Rectal smooth muscle tissue (tissue), 1 donor: Measurements from ENCODE around the gene PSMA5.
"Not testable (repeated sequence)": the region's sequence is repeated elsewhere in the genome, so short reads cannot be mapped to it uniquely, and the experiment has no call there.

Experiments used
- H3K27ac ChIP-seq: one replicate; pipeline ENCODE4 v1.7.0; 2013; ENCODE audit warnings: low read depth, low read length, inconsistent platforms
- H3K27me3 ChIP-seq: one replicate; pipeline ENCODE4 v1.7.0; 2013; ENCODE audit warnings: low read length; ENCODE audit not compliant: control insufficient read depth, insufficient read depth
- H3K36me3 ChIP-seq: one replicate; pipeline ENCODE4 v1.7.0; 2013; ENCODE audit warnings: low read length; ENCODE audit not compliant: control insufficient read depth, insufficient read depth
- H3K4me1 ChIP-seq: one replicate; pipeline ENCODE4 v1.7.0; 2013; ENCODE audit warnings: low read length; ENCODE audit not compliant: control insufficient read depth, insufficient read depth
- H3K4me3 ChIP-seq: one replicate; pipeline ENCODE4 v1.7.0; 2013; ENCODE audit warnings: low read length
- H3K9ac ChIP-seq: one replicate; pipeline ENCODE4 v1.7.0; 2013; ENCODE audit warnings: low read length

Gene PSMA5

GRCh38 chr1:109385417-109385816, 40.8 kb downstream of the PSMA5 start:
- H3K27me3 ChIP-seq = no peaks in the 10 kb centered on the region
- peaks cover 30% of the 10 kb centered on the region for H3K4me1 ChIP-seq
- H3K9ac ChIP-seq = no peak overlapping the region
- no peaks in the 10 kb centered on the region for H3K36me3 ChIP-seq
- H3K4me3 ChIP-seq = no peak overlapping the region
- peak overlapping the region; percentile 4 for H3K27ac ChIP-seq

GRCh38 chr1:109383854-109384253, 42.4 kb downstream of the PSMA5 start:
- Histone ChIP-seq H3K9ac (no peak overlapping the region), H3K36me3 (no peaks in the 10 kb centered on the region), H3K27ac (peak overlapping the region; percentile 30), H3K27me3 (no peaks in the 10 kb centered on the region), H3K4me3 (no peak overlapping the region), H3K4me1 (peaks cover 15% of the 10 kb centered on the region)

- H3K36me3 ChIP-seq = no peaks in the 10 kb centered on the region
- no peak overlapping the region for H3K9ac ChIP-seq
- H3K4me3 ChIP-seq = no peak overlapping the region
- peaks cover 13% of the 10 kb centered on the region for H3K4me1 ChIP-seq
- no peaks in the 10 kb centered on the region for H3K27me3 ChIP-seq
- H3K27ac ChIP-seq = peak overlapping the region; percentile 34
Measured at GRCh38 chr1:109383087-109383779, 43.0 kb downstream of the PSMA5 start.

GRCh38 chr1:109381573-109381972, 44.7 kb downstream of the PSMA5 start:
- no peaks in the 10 kb centered on the region for H3K27me3 ChIP-seq
- no peak overlapping the region for H3K9ac ChIP-seq
- no peaks in the 10 kb centered on the region for H3K36me3 ChIP-seq
- H3K27ac ChIP-seq = no peak overlapping the region
- H3K4me1 ChIP-seq = peaks cover 13% of the 10 kb centered on the region
- H3K4me3 ChIP-seq = no peak overlapping the region

- Histone ChIP-seq H3K9ac (no peak overlapping the region), H3K36me3 (no peaks in the 10 kb centered on the region), H3K27me3 (no peaks in the 10 kb centered on the region), H3K27ac (no peak overlapping the region), H3K4me1 (peaks cover 3% of the 10 kb centered on the region), H3K4me3 (no peak overlapping the region)
Measured at GRCh38 chr1:109379907-109380306, 46.3 kb downstream of the PSMA5 start.

GRCh38 chr1:109379422-109379821, 46.8 kb downstream of the PSMA5 start:
- Histone ChIP-seq H3K9ac (no peak overlapping the region), H3K4me1 (peaks cover 3% of the 10 kb centered on the region), H3K36me3 (no peaks in the 10 kb centered on the region), H3K27ac (no peak overlapping the region), H3K4me3 (no peak overlapping the region), H3K27me3 (no peaks in the 10 kb centered on the region)

- peaks cover 2% of the 10 kb centered on the region for H3K4me1 ChIP-seq
- no peak overlapping the region for H3K27ac ChIP-seq
- no peaks in the 10 kb centered on the region for H3K27me3 ChIP-seq
- no peak overlapping the region for H3K4me3 ChIP-seq
- no peaks in the 10 kb centered on the region for H3K36me3 ChIP-seq
- no peak overlapping the region for H3K9ac ChIP-seq
Measured at GRCh38 chr1:109377698-109378097, 48.5 kb downstream of the PSMA5 start.

GRCh38 chr1:109373696-109374095, 52.6 kb downstream of the PSMA5 start:
- H3K27ac ChIP-seq, H3K27me3 ChIP-seq, H3K36me3 ChIP-seq, H3K4me3 ChIP-seq, H3K9ac ChIP-seq: not testable (repeated sequence)
- H3K4me1 ChIP-seq = peaks cover 21% of the 10 kb centered on the region

- Histone ChIP-seq H3K4me3 (no peak overlapping the region), H3K36me3 (no peaks in the 10 kb centered on the region), H3K9ac (no peak overlapping the region), H3K4me1 (peaks cover 21% of the 10 kb centered on the region), H3K27ac (no peak overlapping the region), H3K27me3 (no peaks in the 10 kb centered on the region)
Measured at GRCh38 chr1:109373126-109373525, 53.1 kb downstream of the PSMA5 start.

- H3K27me3 ChIP-seq = no peaks in the 10 kb centered on the region
- H3K9ac ChIP-seq = no peak overlapping the region
- H3K27ac ChIP-seq = peak overlapping the region; percentile 79
- no peaks in the 10 kb centered on the region for H3K36me3 ChIP-seq
- no peak overlapping the region for H3K4me3 ChIP-seq
- peaks cover 21% of the 10 kb centered on the region for H3K4me1 ChIP-seq
Measured at GRCh38 chr1:109372281-109372680, 54.0 kb downstream of the PSMA5 start.

- Histone ChIP-seq H3K4me3 (no peak overlapping the region), H3K4me1 (peaks cover 21% of the 10 kb centered on the region), H3K9ac (no peak overlapping the region), H3K36me3 (peaks cover 7% of the 10 kb centered on the region), H3K27ac (peak overlapping the region; percentile 79), H3K27me3 (no peaks in the 10 kb centered on the region)
Measured at GRCh38 chr1:109371341-109371739, 54.9 kb downstream of the PSMA5 start.

- H3K27me3 ChIP-seq = no peaks in the 10 kb centered on the region
- H3K4me1 ChIP-seq = peaks cover 21% of the 10 kb centered on the region
- peak overlapping the region; percentile 14 for H3K4me3 ChIP-seq
- H3K9ac ChIP-seq = no peak overlapping the region
- H3K27ac ChIP-seq = peak overlapping the region; percentile 79
- peaks cover 7% of the 10 kb centered on the region for H3K36me3 ChIP-seq
Measured at GRCh38 chr1:109370712-109371340, 55.4 kb downstream of the PSMA5 start.
